ENCODE measurements around the gene BUD13.

The BUD13 gene, protein sequence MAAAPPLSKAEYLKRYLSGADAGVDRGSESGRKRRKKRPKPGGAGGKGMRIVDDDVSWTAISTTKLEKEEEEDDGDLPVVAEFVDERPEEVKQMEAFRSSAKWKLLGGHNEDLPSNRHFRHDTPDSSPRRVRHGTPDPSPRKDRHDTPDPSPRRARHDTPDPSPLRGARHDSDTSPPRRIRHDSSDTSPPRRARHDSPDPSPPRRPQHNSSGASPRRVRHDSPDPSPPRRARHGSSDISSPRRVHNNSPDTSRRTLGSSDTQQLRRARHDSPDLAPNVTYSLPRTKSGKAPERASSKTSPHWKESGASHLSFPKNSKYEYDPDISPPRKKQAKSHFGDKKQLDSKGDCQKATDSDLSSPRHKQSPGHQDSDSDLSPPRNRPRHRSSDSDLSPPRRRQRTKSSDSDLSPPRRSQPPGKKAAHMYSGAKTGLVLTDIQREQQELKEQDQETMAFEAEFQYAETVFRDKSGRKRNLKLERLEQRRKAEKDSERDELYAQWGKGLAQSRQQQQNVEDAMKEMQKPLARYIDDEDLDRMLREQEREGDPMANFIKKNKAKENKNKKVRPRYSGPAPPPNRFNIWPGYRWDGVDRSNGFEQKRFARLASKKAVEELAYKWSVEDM

DNA sequence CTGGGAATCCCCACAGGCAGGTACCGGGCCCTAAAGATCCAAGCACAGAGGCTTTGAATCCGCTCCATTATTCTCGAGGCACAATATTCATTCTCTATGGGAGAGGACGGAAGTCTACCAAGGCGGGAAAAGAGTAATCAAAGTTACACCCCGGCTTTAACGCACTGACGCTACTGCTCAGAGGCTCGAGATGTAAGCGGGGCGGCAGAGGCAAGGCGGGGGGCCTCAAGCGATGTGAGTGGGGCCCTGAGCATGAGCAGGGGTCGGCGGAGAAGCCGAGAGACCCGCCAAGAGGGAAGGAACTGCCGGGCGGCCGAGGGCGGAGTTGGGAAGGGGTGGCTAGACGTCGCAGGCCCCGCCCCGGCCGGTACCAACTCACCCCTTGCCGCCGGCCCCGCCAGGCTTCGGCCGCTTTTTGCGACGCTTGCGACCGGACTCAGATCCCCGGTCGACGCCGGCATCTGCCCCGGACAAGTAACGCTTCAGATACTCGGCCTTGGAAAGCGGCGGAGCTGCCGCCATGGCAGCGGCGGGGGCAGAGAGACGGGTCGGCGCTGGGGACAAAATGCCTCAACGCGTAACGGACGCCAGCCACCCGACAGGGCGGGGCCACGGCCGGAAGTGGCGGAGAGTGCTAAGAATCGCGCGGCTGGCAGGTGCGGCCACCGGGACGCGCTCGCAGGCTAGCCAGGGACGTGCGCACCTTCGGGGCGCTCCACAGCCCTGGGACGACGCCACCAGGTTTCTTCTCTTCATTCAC lies at the start of gene BUD13:
BUD13 (minus strand) TSS at position 545 of the 760 bp plus-strand sequence; CDS start at position 522, 23 bp downstream.
- TF ChIP-seq, protein P1, sequence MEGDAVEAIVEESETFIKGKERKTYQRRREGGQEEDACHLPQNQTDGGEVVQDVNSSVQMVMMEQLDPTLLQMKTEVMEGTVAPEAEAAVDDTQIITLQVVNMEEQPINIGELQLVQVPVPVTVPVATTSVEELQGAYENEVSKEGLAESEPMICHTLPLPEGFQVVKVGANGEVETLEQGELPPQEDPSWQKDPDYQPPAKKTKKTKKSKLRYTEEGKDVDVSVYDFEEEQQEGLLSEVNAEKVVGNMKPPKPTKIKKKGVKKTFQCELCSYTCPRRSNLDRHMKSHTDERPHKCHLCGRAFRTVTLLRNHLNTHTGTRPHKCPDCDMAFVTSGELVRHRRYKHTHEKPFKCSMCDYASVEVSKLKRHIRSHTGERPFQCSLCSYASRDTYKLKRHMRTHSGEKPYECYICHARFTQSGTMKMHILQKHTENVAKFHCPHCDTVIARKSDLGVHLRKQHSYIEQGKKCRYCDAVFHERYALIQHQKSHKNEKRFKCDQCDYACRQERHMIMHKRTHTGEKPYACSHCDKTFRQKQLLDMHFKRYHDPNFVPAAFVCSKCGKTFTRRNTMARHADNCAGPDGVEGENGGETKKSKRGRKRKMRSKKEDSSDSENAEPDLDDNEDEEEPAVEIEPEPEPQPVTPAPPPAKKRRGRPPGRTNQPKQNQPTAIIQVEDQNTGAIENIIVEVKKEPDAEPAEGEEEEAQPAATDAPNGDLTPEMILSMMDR (IDR thresholded peaks at IDR 0.05; ENCODE audit: low read depth, low read length, missing control alignments), result no peak
- peak within 1 kb of the TSS; percentile 82 for H3K4me3 ChIP-seq (ENCODE audit: low read depth, low read length)
- peak; percentile 72 for DNase-seq (ENCODE audit: low read depth)

DNA sequence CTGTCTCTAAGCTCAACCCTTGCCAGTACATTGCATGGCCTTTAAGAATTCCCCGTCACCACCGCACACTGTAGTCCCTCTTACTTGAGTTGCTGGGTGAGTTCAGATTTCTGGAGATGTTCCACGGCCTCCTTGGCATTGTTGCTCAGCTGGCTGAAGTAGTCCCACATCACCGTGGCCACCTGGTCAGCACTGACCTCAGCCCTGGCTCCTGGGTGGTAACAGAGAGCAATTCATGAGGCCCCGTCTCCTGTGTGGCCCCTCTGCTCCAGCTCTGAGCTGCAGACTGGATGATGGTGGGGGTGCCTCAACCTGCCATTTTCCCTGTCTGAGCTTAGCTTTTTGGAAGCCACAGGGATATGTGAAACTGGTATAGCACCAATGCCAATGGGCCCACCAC lies 49.8 kb upstream of the BUD13 start:
- TF ChIP-seq, protein P1 (IDR thresholded peaks at IDR 0.05; ENCODE audit: low read depth, low read length, missing control alignments), result no peak
- no peak overlapping the region for H3K4me3 ChIP-seq (ENCODE audit: low read depth, low read length)
- no peak for DNase-seq (ENCODE audit: low read depth)

DNA sequence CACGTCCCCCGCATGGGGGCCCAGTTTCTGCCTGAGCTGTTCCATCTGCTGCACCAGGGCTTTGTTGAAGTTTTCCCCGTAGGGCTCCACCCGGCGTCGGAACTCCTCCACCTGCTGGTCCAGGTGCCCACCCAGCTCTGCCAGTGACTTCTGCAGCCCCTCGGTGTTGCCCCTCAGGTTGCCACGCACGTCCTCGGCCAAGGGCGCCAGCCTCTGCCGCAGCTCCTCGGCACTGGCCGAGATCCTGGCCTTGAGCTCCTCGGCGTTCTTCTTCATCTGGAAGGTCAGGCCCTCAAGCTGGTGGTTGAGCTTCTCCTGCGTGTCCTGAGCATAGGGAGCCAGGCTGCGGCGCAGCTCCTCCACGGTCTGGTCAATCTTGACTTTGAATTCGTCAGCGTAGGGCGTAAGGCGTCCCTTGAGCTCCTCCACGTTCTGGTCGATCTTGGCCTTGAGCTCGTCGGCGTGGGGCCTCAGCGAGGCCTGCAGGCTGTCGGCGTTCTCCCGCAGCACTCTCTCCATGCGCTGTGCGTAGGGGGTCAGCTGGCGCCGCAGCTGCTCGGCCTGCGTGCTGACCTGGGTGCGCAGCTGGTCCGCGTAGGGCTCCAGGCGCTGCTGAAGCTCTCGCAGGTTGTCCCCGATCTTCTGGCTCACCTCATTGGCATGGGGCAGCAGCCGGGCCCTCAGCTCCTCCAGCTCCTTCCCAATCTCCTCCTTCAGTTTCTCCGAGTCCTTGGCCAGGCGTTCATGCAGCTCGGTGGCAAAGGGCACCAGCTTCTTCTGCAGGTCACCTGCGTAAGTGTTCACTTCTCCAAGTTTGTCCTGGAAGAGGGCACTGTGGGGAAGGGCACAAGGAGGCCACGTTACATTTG lies 48.5 kb upstream of the BUD13 start:
- DNase-seq (ENCODE audit: low read depth), result no peak
- TF ChIP-seq, protein P1 (IDR thresholded peaks at IDR 0.05; ENCODE audit: low read depth, low read length, missing control alignments), result no peak
- no peak overlapping the region for H3K4me3 ChIP-seq (ENCODE audit: low read depth, low read length)

DNA sequence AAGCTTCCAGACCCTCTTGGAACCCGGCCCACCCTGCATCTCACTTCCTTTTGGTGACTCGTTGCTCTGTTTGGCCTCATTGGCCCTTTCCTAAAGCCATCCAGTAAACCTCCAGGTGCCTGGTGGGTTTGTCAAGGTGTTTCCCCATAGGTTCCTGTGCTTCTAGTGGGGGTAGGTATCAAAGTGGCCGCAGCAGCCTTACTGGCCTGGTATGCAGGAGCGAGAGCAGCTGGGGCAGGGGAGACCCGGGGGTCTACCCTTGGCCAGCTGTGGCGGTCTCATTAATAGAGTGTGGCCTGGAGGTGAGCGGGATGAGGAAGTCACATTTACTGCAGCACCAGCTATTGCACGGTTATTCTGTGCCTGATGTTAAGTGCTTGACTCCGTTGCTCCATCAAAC lies 46.3 kb upstream of the BUD13 start:
- TF ChIP-seq, protein P1 (IDR thresholded peaks at IDR 0.05; ENCODE audit: low read depth, low read length, missing control alignments), result no peak
- no peak for DNase-seq (ENCODE audit: low read depth)
- no peak overlapping the region for H3K4me3 ChIP-seq (ENCODE audit: low read depth, low read length)

DNA sequence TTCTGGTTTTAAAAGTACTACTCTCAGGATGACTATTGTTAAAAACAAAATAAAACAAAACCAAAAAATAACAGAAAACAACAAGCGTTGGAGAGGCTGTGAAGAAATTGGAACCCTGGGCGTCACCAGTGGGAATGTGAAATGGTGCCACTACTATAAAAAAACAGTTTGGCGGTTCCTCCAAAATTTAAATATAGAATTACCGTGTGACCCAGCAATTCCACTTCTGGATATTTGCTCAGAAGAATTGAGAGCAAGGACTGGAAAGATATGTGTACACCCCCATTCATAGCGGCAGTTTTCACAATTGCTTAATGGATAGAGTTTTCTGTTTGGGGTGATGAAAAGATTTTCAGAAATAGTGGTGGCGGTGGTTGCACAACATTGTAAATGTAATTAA lies 41.7 kb upstream of the BUD13 start:
- DNase-seq (ENCODE audit: low read depth), result no peak
- TF ChIP-seq, protein P1 (IDR thresholded peaks at IDR 0.05; ENCODE audit: low read depth, low read length, missing control alignments), result no peak
- H3K4me3 ChIP-seq (ENCODE audit: low read depth, low read length), result no peak overlapping the region

DNA sequence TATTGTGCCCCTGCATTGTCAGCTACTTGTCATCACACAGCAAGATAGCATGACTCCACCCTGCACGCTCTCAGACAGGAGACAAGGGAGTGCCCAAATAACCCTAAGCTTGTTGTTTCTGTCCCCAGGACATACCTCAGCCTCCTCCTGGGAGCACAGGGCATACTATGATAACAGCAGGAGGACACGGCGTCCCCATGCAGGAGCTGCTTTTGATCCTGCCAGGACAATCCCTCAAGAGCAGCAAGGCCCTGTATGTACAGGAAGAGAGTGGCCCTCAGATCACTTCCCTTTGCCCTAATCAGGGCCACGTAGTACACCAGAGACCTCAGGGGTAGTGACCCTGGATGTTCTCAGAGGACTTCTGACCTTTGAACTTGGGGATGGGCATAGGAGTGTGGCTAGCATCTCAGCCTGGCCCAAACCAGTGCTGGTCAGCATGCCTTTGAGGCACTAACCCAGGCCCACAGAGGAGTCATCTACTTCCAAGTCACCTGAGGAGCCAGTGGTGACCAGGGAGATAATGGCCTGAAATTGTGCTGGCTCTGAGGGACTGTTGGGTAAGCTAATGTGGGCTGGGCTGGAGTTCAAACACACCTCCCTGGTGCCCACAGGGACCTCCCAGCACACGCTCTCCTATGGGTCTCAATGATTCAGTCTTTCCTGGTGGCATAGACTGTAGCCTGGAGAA lies 41.1 kb upstream of the BUD13 start:
- TF ChIP-seq, protein P1 (IDR thresholded peaks at IDR 0.05; ENCODE audit: low read depth, low read length, missing control alignments), result no peak
- DNase-seq (ENCODE audit: low read depth), result no peak
- no peak overlapping the region for H3K4me3 ChIP-seq (ENCODE audit: low read depth, low read length)
